Lung (tissue), 11 donors: Measurements from ENCODE around the gene LOC128125822.
"Not testable (repeated sequence)": the region's sequence is repeated elsewhere in the genome, so short reads cannot be mapped to it uniquely, and the experiment has no call there.

Source experiments
- ATAC-seq: fragments of 200-7000 bp; cut with Tn5 transposase; one replicate; pipeline ENCODE4 v1.9.1; 2020; ENCODE audit warnings: moderate number of reproducible peaks; ENCODE audit not compliant: insufficient read depth, low FRiP score
- DNase-seq, 3 donors: peaks; one replicate each; pipeline ENCODE4 v3.0.0-alpha.2; 2013 to 2017
- H3K27ac ChIP-seq, 2 donors: one replicate each; pipeline ENCODE4 v1.5.1; 2013; ENCODE audit warnings: mild to moderate bottlenecking in 2 of 2, moderate library complexity in 2 of 2, control low read depth in 1 of 2, inconsistent platforms in 1 of 2, low read depth in 1 of 2, low read length in 1 of 2
- H3K27me3 ChIP-seq, 3 donors: one replicate each; pipeline ENCODE4 v1.5.1; 2013; ENCODE audit warnings: low read length in 2 of 3; ENCODE audit not compliant: control insufficient read depth in 3 of 3, insufficient read depth in 3 of 3
- H3K36me3 ChIP-seq, 4 donors: one replicate each; pipeline ENCODE4 v1.5.1; 2013; ENCODE audit warnings: low read length in 4 of 4, mild to moderate bottlenecking in 1 of 4, moderate library complexity in 1 of 4; ENCODE audit not compliant: control insufficient read depth in 4 of 4, insufficient read depth in 4 of 4
- H3K4me1 ChIP-seq, 5 donors: one replicate each; pipeline ENCODE4 v1.5.1; 2013; ENCODE audit warnings: low read length in 5 of 5, mild to moderate bottlenecking in 2 of 5, moderate library complexity in 1 of 5; ENCODE audit not compliant: control insufficient read depth in 5 of 5, insufficient read depth in 5 of 5
- H3K4me3 ChIP-seq: one replicate; pipeline ENCODE4 v1.5.1; 2013; ENCODE audit warnings: mild to moderate bottlenecking, control low read depth, moderate library complexity
- H3K9ac ChIP-seq, 2 donors: one replicate each; pipeline ENCODE4 v1.5.1; 2013; ENCODE audit warnings: low read length in 2 of 2, control low read depth in 1 of 2; ENCODE audit not compliant: insufficient read depth in 1 of 2
- H3K9me3 ChIP-seq, 4 donors: one replicate each; pipeline ENCODE4 v1.5.1; 2013; ENCODE audit warnings: low read length in 3 of 4, mild to moderate bottlenecking in 1 of 4, moderate library complexity in 1 of 4; ENCODE audit not compliant: control insufficient read depth in 4 of 4, insufficient read depth in 3 of 4
- WGBS, 2 donors: extraction: QIAGEN DNeasy Blood & Tissue Kit; methylation state at CpG; one replicate each; pipeline ENCODE4 v1.1.7; 2013; 5-methylcytosine and 5-hydroxymethylcytosine counted together
- TF ChIP-seq, protein P1 (sequence below): IDR thresholded peaks from 2 replicates; pipeline ENCODE4 v1.5.1; 2012; ENCODE audit warnings: mild to moderate bottlenecking; ENCODE audit errors: control extremely low read depth, extremely low read depth
- donor health status: control.
- donor health status: control.
- donor health status: Bipolar disorder and iron deficiency.
- donor health status: healthy.
- donor health status: DM: yes; HTN: yes; CAD: no.

LOC128125822 gene

DNA sequence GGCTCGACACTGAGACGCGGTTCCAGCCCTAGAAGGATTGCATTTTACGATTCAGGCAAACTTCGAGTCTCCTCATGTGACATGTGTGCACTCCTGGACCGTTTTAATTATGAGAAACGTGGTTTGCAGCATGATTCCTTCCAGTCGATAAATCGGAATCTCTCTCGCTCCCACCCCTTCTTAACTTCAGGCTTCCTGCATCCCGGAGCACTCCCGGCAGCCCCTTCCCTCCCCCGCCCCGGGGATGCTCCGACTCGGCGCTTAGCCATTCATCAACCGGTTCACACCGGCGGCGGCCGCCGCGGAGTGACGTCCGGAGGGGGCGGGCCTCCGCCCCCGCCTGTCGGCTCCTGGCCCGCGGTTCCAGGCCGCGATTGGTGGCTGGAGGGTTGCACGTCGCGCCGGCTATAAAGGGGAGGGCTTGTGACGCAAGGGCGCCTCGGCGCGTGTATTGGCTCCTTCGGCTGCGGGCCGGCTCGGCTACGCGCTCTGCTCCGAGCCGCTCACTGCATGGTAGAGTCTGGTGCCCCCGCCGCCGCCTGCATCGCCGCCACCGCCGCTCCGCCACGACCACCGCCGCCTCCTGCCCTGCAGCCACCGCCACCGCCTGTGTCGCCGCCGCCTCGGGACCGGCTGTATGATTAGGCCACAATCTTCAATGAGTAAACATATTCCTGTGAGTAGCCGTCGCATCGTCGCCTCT is at the start of gene LOC128125822, which contains the start of gene PTP4A1:
Gene LOC128125822 (plus strand): TSS at position 437 of the 703 bp plus-strand sequence.
Gene PTP4A1 (plus strand): TSS at position 437 of the 703 bp plus-strand sequence. CDS start 4,401 bp downstream, outside the sequence.
- TF ChIP-seq, protein P1, sequence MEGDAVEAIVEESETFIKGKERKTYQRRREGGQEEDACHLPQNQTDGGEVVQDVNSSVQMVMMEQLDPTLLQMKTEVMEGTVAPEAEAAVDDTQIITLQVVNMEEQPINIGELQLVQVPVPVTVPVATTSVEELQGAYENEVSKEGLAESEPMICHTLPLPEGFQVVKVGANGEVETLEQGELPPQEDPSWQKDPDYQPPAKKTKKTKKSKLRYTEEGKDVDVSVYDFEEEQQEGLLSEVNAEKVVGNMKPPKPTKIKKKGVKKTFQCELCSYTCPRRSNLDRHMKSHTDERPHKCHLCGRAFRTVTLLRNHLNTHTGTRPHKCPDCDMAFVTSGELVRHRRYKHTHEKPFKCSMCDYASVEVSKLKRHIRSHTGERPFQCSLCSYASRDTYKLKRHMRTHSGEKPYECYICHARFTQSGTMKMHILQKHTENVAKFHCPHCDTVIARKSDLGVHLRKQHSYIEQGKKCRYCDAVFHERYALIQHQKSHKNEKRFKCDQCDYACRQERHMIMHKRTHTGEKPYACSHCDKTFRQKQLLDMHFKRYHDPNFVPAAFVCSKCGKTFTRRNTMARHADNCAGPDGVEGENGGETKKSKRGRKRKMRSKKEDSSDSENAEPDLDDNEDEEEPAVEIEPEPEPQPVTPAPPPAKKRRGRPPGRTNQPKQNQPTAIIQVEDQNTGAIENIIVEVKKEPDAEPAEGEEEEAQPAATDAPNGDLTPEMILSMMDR: no peak
- Histone ChIP-seq H3K4me1 (peaks cover 0 to 13% (median 3%) of the 10 kb centered on the region in 5 donors), H3K9ac (peak within 1 kb of the TSS; percentile 85 to 96), H3K27me3 (no peaks in the 10 kb centered on the region), H3K27ac (peak within 1 kb of the TSS; percentile 92 to 100), H3K36me3 (peaks cover 0 to 7% (median 2%) of the 10 kb centered on the region in 4 donors), H3K4me3 (peak within 1 kb of the TSS; percentile 99), H3K9me3 (no peaks in the 10 kb centered on the region)
- ATAC-seq (peak; percentile 91), DNase-seq (peak; percentile 97 to 99 (median 98))
- 0% methylated on average over 71 to 73 of the region's 73 CpGs for whole genome bisulfite sequencing, 2 donors

DNA sequence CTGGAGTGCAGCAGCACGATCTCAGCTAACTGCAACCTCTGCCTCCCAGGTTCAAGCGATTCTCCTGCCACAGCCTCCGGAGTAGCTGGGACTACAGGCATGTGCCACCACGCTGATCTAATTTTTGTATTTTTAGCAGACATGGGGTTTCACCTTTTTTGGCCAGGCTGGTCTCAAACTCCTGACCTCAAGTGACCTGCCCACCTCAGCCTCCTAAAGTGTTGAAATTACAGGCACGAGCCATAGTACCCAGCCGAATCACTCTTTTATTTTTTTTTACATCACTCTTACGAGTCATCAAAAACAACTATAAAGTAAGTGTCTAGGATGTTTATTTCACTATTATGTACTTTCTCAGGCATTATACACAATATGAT is 49.4 kb upstream of the LOC128125822 start:
- not testable (repeated sequence) for H3K9me3 ChIP-seq, H3K9ac ChIP-seq, ATAC-seq, H3K36me3 ChIP-seq, H3K27ac ChIP-seq, H3K27me3 ChIP-seq, H3K4me3 ChIP-seq, H3K4me1 ChIP-seq, DNase-seq
- WGBS, 2 donors: 87 to 93% methylated on average over 7 of the region's 7 CpGs

DNA sequence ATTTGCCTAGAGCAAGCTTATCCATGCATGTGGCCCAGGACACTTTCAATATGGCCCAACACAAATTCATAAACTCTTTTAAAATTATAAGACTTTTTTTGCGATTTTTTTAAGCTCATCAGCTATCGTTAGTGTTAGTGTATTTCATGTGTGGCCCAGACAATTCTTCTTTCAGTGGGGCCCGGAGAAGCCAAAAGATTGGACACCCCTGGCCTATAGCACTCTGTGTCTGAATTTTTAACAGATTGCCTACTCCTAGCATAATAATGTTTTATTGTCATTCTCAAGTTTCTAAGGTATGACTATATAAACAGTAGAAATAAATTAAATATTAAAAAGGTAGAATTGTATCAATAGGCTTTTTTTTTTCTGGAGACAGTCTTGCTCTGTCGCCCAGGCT is 48.6 kb upstream of the LOC128125822 start:
- 95 to 98% methylated on average over 4 of the region's 4 CpGs for WGBS, 2 donors
- peaks cover 0 to 1% (median 0%) of the 10 kb centered on the region in 5 donors for H3K4me1 ChIP-seq
- H3K9ac ChIP-seq: no peak overlapping the region
- no peak overlapping the region for H3K4me3 ChIP-seq
- TF ChIP-seq, protein P1: no peak
- ATAC-seq (no peak), DNase-seq (no peak)
- no peak overlapping the region for H3K27ac ChIP-seq
- no peaks in the 10 kb centered on the region for H3K36me3 ChIP-seq
- no peaks in the 10 kb centered on the region for H3K27me3 ChIP-seq
- no peaks in the 10 kb centered on the region for H3K9me3 ChIP-seq

DNA sequence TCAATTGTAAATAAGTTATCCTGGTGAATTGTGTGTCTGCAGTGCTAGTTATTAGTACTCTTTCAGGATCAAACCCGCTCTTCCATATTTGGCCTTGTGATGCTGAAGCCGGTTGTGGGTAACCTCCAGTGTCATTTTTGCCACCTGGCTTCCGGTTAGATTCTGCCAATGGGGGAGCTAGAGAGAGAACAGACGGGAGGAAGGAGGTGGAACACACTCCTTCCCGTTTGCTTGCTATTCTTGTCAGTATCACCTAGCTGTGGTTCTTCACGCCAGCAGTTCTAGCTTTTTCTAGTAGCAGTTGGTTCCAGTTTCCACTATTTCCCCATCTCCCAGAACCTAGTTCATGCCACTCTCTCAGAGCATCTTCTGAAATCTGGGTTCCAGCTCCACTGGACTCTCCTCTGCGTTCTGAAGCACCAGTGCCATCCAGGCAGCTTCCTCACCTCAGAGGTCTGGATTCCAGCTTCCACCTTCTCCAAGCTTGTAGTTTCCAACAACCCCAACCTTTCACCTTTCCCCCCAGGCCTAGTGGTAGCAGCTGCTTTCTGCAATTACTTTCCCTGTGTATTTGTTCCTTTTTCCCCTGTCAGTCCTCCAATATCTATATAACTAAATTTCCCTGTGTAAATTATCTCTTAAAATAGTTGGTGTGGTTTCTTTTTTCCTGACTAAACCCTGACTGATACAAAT is 46.9 kb upstream of the LOC128125822 start:
- Histone ChIP-seq H3K27ac (no peak overlapping the region), H3K9ac (no peak overlapping the region), H3K4me1 (peaks cover 0 to 1% (median 0%) of the 10 kb centered on the region in 5 donors), H3K36me3 (no peaks in the 10 kb centered on the region), H3K4me3 (no peak overlapping the region), H3K27me3 (no peaks in the 10 kb centered on the region), H3K9me3 (no peaks in the 10 kb centered on the region)
- ATAC-seq (no peak), DNase-seq (no peak)
- TF ChIP-seq, protein P1: no peak
- WGBS, 2 donors: 75 to 81% methylated on average over 7 of the region's 7 CpGs
